Germinal center (tissue), 1 donor: ENCODE data around the gene FAAH2.
A peak's percentile ranks its signal among the peaks of the same experiment; 100 is the strongest.
"Not testable (repeated sequence)": the region's sequence is repeated elsewhere in the genome, so short reads cannot be mapped to it uniquely, and the experiment has no call there.

Experiments
- DNase-seq: peaks from one replicate; pipeline ENCODE4 v3.0.0; 2012; ENCODE audit warnings: mixed read lengths, low spot score

The FAAH2 gene

DNA sequence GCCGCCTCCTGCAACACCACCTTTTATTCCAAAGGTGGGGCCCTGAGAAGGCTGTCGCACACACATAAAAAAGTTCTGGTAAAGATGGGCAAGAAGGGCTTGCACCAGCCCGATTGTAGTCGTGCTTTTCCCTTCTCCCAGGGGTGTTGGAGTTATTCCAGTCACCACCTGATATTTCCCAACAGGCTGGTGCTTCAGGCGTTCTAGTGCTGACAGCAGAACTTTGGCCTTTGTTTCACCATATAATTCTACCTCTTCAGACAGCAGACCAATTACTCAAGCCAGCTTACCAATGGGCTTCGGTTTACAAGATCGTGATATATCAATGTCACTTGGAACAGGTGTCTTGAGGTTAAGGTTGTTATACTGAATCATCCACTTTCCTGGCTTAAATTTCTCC, 107.7 kb downstream of the FAAH2 start:
- DNase-seq, result not testable (repeated sequence)

DNA sequence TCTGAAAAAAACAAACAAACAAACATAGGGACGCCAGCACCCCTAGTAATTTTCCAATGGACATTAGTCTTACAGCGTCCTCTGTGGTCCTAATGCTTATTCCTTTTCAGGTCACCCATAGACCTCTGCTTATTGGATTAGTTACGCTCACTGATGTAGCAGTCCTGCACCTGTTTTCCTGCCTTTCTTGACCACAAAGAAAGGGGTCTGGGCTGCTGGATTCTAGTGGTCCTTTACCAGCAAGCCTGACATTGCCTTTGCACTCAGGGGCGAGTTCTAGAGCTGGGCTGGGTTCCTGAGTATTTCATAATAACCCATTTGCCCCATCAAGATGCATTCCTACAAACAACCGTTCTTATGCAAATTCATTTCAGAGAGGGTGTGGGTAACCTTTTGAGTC, 116.7 kb downstream of the FAAH2 start:
- not testable (repeated sequence) for DNase-seq

- DNase-seq, result no peak
Observed at GRCh38 chrX:57406149-57406548, 119.6 kb downstream of the FAAH2 start.

GRCh38 chrX:57417827-57418226, 131.3 kb downstream of the FAAH2 start:
- DNase-seq, result no peak

- no peak for DNase-seq
Observed at GRCh38 chrX:57422289-57422688, 135.8 kb downstream of the FAAH2 start.

DNA sequence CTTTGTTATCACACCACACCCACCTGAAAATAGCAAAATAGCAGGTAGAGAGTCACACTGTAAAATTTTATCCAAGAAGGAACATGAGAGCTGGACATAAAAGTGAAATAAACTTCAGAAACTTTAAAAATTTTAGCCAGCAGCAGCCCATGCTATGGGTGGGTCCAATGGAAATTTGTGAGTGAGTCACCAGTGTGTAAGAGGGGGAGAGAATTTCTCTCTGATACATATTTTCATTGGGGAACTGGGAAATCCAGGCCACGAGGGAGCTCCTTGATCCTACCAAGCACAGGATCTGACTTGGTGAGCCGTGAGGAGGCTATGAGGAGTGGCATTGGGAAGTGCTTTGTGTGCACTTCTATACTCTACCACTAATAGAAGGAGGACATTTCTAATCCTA, 136.3 kb downstream of the FAAH2 start:
- DNase-seq, result no peak

GRCh38 chrX:57445076-57445475, 158.6 kb downstream of the FAAH2 start:
- no peak for DNase-seq

GRCh38 chrX:57445832-57446231, 159.3 kb downstream of the FAAH2 start:
- no peak for DNase-seq

- DNase-seq, result no peak
Observed at GRCh38 chrX:57447856-57448255, 161.3 kb downstream of the FAAH2 start.

DNA sequence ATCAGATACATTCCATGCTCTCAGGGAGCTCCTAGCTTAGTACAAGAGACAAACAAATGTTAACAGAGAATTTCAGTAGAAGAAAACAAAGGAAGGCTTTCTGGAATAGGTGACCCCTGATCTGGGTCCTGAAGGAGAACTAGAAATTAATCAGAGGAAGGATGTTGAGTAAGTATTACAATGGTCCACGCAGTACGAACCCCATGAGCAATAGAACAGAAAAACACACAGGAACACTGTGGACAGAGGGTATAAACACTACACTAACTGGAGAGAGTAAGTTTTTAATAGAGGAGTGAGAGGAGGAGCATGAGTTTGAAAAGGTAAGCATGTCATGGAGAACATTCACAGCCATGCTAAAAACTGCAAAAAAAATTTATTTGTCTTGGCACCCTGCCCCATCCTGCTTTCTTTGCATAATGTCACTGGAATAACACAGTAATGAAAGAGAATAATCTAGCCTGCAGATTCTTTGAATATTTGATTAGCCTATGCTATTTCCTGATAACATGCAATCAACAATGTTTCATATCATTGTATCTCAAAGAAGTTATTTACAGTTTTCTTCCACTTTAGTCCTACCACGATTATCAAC, 165.0 kb downstream of the FAAH2 start:
- DNase-seq, result no peak

DNA sequence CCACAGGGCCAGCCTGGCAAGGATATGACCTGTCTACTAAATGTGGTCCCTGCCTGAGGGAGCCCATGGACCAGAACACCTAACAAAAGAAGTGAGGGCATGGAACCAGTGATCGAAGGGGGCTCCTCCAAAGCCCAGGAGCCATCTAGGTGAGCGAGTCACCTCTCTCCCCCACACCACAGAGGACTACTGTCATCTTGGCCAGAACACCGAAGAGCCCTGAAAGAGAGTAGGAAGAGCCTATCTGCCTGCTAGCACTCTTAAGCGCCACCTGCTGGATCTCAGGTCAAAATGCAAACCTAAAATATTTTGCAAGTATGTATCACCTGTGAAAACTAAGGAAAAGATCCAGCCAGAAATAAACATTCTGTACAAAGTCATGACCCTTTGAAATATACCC, 167.4 kb downstream of the FAAH2 start:
- DNase-seq, result peak; percentile 3

DNA sequence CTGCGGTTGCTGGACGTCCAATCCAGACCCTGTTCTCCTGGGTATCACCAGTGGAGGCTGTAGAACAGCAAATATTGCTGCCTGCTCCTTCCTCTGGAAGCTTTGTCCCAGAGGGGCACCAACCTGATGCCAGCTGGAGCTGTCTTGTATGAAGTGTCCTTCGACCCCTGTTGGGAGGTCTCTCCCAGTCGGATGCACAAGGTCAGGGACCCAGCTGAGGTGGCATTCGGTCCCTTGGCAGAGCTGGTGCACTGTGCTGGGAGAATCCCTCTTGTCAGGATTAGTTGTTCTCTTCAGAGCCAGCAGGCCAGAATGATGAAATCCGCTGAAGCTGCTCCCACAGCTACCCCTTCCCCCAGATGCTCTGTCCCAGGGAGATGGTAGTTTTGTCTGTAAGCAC, 195.0 kb downstream of the FAAH2 start:
- no peak for DNase-seq

- no peak for DNase-seq
Observed at GRCh38 chrX:57516491-57516890, 230.0 kb downstream of the FAAH2 start.

DNA sequence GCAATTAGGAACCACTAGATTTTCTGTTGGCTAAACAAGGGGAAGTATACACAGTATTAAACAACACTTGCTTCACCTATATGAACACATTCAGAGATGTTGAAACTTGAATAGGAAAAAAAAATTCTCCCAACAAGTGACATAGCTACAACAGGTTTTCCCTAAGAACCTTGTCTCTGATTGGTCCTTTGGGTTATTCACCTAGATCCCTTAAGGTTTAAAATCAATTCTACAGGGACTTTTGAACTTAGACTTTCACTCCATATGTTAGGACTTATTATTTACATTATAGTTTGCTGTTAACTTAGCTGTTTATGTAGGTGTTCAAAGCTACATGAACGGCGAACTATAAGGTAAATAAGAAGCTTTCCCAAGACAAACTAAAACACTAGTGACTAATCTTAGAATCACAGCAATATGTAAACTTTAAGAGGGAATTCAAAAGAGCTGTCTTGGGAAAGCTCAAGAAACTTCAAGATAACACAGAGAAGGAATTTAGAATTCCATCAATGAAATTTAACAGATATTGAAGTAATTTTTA, 233.1 kb downstream of the FAAH2 start:
- DNase-seq, result no peak

GRCh38 chrX:57528670-57529255, 242.3 kb downstream of the FAAH2 start:
- no peak for DNase-seq
